Adrenal gland (tissue), 5 donors: Measurements from ENCODE around the gene FMN2.

Experiments used
- POLR2A ChIP-seq, 2 donors: fragments of 450-650 bp; IDR thresholded peaks; one replicate each; pipeline ENCODE4 v1.6.1; 2017; ENCODE audit warnings: antibody characterized with exemption in 2 of 2, mild to moderate bottlenecking in 2 of 2, moderate library complexity in 1 of 2
- TF ChIP-seq, protein P1 (sequence below), 6 experiments: fragments of 450-650 bp in 4 of 6; fragments of 200-600 bp in 2 of 6; sonication (generic) in 1 of 6; IDR thresholded peaks; 1 replicate in 5 of 6; 2 replicates in 1 of 6; pipeline versions ENCODE4 v1.5.1 to v1.8.0; 2016 to 2021; ENCODE audit warnings: antibody characterized with exemption in 6 of 6, mild to moderate bottlenecking in 2 of 6, moderate library complexity in 1 of 6
- donor health status: DM: no; HTN: no; CAD: no.

DNA sequence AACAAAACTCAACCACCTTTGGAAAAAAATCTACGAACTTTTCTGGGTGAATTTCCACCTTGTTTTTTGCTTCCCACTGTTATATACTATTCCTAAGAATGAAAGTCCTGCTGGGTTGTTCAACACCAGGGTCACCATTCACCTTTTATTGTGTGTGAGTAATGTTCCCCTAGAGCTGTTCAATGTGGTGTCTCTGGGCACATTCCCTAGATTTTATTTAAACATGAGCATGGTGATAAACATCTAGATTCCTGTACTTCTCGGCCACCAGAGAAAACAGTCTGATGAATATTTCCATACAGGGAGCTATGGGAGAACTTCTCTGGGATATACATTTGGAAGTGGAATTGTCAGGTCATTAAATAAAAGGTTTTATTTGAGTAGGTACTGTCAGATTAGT lies 13.0 kb downstream of the FMN2 start:
- TF ChIP-seq, protein P1, sequence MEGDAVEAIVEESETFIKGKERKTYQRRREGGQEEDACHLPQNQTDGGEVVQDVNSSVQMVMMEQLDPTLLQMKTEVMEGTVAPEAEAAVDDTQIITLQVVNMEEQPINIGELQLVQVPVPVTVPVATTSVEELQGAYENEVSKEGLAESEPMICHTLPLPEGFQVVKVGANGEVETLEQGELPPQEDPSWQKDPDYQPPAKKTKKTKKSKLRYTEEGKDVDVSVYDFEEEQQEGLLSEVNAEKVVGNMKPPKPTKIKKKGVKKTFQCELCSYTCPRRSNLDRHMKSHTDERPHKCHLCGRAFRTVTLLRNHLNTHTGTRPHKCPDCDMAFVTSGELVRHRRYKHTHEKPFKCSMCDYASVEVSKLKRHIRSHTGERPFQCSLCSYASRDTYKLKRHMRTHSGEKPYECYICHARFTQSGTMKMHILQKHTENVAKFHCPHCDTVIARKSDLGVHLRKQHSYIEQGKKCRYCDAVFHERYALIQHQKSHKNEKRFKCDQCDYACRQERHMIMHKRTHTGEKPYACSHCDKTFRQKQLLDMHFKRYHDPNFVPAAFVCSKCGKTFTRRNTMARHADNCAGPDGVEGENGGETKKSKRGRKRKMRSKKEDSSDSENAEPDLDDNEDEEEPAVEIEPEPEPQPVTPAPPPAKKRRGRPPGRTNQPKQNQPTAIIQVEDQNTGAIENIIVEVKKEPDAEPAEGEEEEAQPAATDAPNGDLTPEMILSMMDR (IDR thresholded peaks at IDR 0.05), result no peak
- no peak for TF ChIP-seq POLR2A (IDR thresholded peaks at IDR 0.05)
